Mucosa of descending colon (tissue), 3 donors: ENCODE measurements around the gene KIF3A. TPM values are rescaled to one million over a fixed set of nuclear protein-coding genes. Genes with fewer than 3 reads are reported as not detected.
A peak's percentile ranks its signal among the peaks of the same experiment; 100 is the strongest.

ENCODE experiments used
- ATAC-seq: fragments of 200-7000 bp; cut with Tn5 transposase; one replicate; pipeline ENCODE4 v1.9.1; 2020; ENCODE audit warnings: mild to moderate bottlenecking, moderate library complexity
- DNase-seq, 3 donors: peaks; one replicate each; pipeline ENCODE4 v3.0.0-alpha.2; 2020
- H3K36me3 ChIP-seq: fragments of 200-600 bp; one replicate; pipeline ENCODE4 v1.8.0; 2021; ENCODE audit warnings: low read depth, mild to moderate bottlenecking
- H3K4me1 ChIP-seq: fragments of 200-600 bp; one replicate; pipeline ENCODE4 v1.8.0; 2021; ENCODE audit warnings: low read depth, mild to moderate bottlenecking
- H3K4me3 ChIP-seq: fragments of 200-600 bp; one replicate; pipeline ENCODE4 v1.8.0; 2021; ENCODE audit warnings: mild to moderate bottlenecking
- H3K9me3 ChIP-seq: fragments of 200-600 bp; one replicate; pipeline ENCODE4 v1.8.0; 2021; ENCODE audit warnings: mild to moderate bottlenecking
- CTCF ChIP-seq: fragments of 200-600 bp; IDR thresholded peaks from one replicate; pipeline ENCODE4 v1.8.0; 2022; ENCODE audit warnings: antibody characterized with exemption, mild to moderate bottlenecking
- intact Hi-C, 2 donors: fragments of 100-400 bp; cut with DNase I in 1 of 2; cut with micrococcal nuclease in 1 of 2; formaldehyde crosslinking; loops; one replicate each; pipeline versions ENCODE4 v1.11.0 to v1.11.1; 2022; cut with DNase I, micrococcal nuclease
- total RNA-seq, 3 donors: library from RNA; stranded (reverse); fragmentation: NEBNext Ultra II Directional in 2 of 3; extraction: Animal tissue kit (Norgen Biotek cat#: 25700) in 2 of 3; gene quantifications; one replicate each; pipeline versions ENCODE4 v1.2.1 to v1.2.4, GENCODE V29; 2021 to 2023
- donor health status: DM: no; HTN: no; CAD: no; lungs with moderate emphysema.
- donor health status: DM: no; HTN: no; CAD: no.
- donor health status: DM: no; HTN: yes; CAD: no.

KIF3A gene
- total RNA-seq, 3 donors from 2014 or later = 3.2 to 11.0 (median 3.8) TPM

- Histone ChIP-seq H3K4me1 (no peaks in the 10 kb centered on the region), H3K9me3 (no peaks in the 10 kb centered on the region), H3K36me3 (no peaks in the 10 kb centered on the region), H3K4me3 (no peak overlapping the region)
- intact Hi-C loops = no loop called here
- peak in 1 of 3 donors; percentile 16 for DNase-seq
- ATAC-seq = no peak
- no peak for TF ChIP-seq CTCF
Measured at GRCh38 chr5:132761321-132762240, 24.2 kb upstream of the KIF3A start.

- no peak for TF ChIP-seq CTCF
- Histone ChIP-seq H3K9me3 (no peaks in the 10 kb centered on the region), H3K4me1 (no peaks in the 10 kb centered on the region), H3K36me3 (no peaks in the 10 kb centered on the region), H3K4me3 (no peak overlapping the region)
- ATAC-seq = no peak
- DNase-seq = peak in 1 of 3 donors; percentile 17
- intact Hi-C loops = no loop called here
Measured at GRCh38 chr5:132760601-132761317, 23.4 kb upstream of the KIF3A start.

DNA sequence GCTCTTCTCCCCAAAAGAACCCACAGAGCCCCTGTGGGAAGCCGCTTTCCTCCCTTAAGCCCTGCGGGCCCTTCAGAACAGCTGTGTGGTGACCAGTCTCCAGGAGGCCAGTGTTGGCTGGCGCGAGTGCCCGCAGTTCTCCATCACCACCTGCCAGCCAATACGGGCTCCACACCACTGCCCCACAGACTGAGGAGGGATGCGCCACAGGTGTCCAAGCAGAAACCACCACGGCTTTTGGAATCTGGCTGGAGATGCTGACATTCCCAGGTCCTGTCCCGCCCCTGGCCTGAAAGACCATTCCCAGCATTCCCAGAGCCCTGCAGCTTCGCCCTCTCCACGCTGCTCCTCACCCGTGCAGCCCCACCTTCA is 22.7 kb upstream of the KIF3A start:
- no peaks in the 10 kb centered on the region for H3K9me3 ChIP-seq
- no peaks in the 10 kb centered on the region for H3K4me1 ChIP-seq
- no peak for TF ChIP-seq CTCF
- H3K36me3 ChIP-seq = no peaks in the 10 kb centered on the region
- peak in 1 of 3 donors; percentile 18 for DNase-seq
- ATAC-seq = no peak
- intact Hi-C loops = no loop called here
- no peak overlapping the region for H3K4me3 ChIP-seq

- Histone ChIP-seq H3K9me3 (no peaks in the 10 kb centered on the region), H3K4me1 (no peaks in the 10 kb centered on the region), H3K4me3 (no peak overlapping the region), H3K36me3 (no peaks in the 10 kb centered on the region)
- DNase-seq = peak in 1 of 3 donors; percentile 21
- ATAC-seq = peak; percentile 28
- no peak for TF ChIP-seq CTCF
- intact Hi-C loops = no loop called here
Measured at GRCh38 chr5:132759114-132760048, 22.0 kb upstream of the KIF3A start.

DNA sequence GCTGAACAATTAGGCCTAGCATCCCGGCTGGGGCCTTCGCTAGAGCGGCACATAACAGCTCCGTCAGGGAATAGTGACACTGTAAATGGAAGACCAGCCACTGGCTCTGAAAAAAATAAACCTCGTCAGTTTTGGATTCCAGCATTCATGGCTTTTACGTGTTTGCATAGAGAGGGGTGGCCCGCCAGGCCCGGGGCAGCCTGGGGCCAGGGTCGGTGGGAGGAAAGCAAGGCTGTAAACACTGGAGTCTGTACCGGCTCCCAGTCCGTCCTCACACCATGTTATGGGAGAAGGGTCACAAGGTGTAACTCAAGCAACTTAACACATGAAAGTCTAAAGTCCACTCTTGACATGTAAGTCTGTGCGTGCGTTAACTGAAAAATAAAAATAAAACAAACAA is 21.1 kb upstream of the KIF3A start:
- H3K4me1 ChIP-seq = no peaks in the 10 kb centered on the region
- no peak overlapping the region for H3K4me3 ChIP-seq
- intact Hi-C loops = no loop called here
- peak; percentile 37 for ATAC-seq
- no peaks in the 10 kb centered on the region for H3K36me3 ChIP-seq
- peak in 1 of 3 donors; percentile 19 for DNase-seq
- H3K9me3 ChIP-seq = no peaks in the 10 kb centered on the region
- TF ChIP-seq CTCF = no peak
